GM21619 (cell line): ENCODE measurements around the gene CRKL.
A peak's percentile ranks its signal among the peaks of the same experiment; 100 is the strongest.
"Not testable (repeated sequence)": the region's sequence is repeated elsewhere in the genome, so short reads cannot be mapped to it uniquely, and the experiment has no call there.

ENCODE experiments used
- ATAC-seq: cut with Tn5 transposase; IDR thresholded peaks from one replicate; pipeline ENCODE4 v1.9.1; 2021; ENCODE audit not compliant: unreplicated experiment

The CRKL gene

DNA sequence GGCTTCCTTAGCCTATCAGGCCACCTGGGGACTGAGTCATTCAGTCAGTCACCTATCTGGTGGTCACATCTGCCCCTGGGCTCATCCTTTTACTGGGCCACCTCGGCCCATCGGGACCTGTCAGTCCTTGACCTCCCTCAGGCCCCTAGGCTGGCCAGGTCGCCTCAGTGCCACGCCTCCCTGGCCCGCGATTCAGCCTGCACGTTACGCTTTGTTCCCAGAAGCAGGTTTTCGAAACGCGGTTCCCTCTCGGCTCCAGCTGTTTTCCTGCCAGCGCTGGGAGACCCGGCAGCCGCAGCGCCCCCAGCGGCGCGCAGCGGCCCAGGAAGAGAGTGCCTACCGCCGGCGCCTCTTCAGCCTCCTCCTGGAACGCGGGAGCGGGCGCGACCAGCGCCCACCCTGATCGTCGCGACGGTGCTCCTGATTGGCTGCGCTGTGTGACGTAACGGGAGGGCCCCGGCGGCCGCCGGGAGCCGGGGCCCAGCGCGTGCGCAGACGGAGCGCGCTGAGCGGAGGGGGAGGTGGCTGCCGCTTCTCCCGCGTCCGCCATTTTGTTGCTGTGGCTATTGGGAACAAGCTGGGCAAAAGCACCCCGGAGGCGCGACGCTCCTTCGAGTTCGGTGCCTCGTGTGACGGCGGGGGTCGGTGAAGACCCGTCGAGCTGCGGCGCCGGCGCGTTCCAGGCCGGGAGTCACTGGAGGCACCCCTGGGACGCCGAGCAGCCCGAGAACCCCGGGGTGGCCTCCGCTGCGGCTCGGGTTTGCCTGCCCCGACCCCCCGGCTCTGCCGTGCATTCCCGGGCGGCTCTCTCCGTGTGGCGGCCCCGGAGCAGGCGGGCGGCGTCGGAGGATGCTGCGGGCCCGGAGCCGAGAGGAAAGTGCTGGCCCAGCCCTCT lies at the start of gene CRKL:
TSS of gene CRKL (plus strand) at position 492 of the 895 bp plus-strand sequence. CDS start 528 bp downstream, outside the sequence.
- ATAC-seq = peak; percentile 87

- ATAC-seq = no peak
Observed at GRCh38 chr22:20868025-20868962, 48.9 kb upstream of the CRKL start.

GRCh38 chr22:20869234-20869633 lies 48.0 kb upstream of the CRKL start:
- no peak for ATAC-seq

GRCh38 chr22:20873214-20873613 lies 44.0 kb upstream of the CRKL start:
- no peak for ATAC-seq

DNA sequence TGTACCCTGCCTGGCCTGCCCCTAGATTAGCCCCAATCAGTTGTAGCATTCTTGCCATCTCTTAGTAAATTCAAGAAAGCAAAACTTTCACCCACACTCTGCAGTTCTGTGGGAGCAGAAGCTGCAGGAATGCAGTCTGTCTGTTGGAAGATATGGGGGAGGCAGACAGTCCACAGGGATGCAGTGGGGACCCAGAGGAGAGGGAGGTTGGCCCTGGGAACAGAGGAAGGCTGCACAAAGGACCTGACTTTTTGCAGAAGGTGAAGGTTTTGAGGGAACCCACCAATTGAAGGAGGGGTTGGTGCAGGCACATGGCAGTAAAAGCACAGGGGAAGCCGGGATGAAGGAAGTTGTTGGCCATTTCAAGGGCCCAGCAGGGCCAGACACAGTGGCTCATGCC lies 41.9 kb upstream of the CRKL start:
- no peak for ATAC-seq

DNA sequence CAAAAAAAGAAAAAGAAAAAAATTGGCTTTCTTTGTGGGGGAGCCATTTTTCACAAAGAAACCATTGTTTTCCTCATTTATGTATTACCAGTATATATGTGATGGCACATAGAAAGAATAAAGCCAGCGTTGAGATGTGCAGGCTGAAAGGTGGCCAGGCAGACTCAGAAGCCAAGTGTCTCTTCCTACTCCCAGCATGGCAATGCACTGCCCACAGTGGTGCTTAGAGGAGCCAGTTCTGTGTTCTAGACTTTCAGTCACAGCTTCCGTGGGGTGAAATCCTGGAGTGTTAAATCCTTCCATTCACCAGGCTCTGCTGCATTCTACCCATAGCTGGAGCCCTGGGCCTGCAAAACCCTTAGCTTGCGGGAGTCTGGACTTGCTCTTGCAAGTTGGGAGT lies 39.5 kb upstream of the CRKL start:
- no peak for ATAC-seq

GRCh38 chr22:20881231-20881630 lies 36.0 kb upstream of the CRKL start:
- ATAC-seq = no peak

- ATAC-seq = no peak
Observed at GRCh38 chr22:20881869-20882815, 35.1 kb upstream of the CRKL start.

DNA sequence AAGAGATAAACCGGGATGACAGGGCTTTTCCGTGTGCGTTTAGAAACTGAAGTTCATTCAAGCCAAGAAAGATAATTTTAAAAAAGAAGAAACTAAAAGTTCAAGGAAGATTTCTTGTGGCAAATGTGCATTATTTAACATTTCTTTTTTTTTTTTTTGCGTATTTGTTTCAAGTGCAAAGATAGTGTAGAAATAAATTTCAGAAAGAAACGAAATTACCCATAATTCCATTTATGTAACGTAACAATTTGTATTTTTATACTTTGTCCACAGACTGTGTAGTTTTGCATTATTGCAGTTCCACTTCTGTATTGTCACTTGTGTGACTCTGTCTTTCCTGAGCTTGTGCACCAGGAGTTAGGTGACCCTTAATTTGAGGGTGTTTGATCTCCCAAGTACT lies 34.4 kb upstream of the CRKL start:
- no peak for ATAC-seq

- ATAC-seq = no peak
Observed at GRCh38 chr22:20884454-20884853, 32.8 kb upstream of the CRKL start.

GRCh38 chr22:20885017-20885556 lies 32.1 kb upstream of the CRKL start:
- no peak for ATAC-seq

DNA sequence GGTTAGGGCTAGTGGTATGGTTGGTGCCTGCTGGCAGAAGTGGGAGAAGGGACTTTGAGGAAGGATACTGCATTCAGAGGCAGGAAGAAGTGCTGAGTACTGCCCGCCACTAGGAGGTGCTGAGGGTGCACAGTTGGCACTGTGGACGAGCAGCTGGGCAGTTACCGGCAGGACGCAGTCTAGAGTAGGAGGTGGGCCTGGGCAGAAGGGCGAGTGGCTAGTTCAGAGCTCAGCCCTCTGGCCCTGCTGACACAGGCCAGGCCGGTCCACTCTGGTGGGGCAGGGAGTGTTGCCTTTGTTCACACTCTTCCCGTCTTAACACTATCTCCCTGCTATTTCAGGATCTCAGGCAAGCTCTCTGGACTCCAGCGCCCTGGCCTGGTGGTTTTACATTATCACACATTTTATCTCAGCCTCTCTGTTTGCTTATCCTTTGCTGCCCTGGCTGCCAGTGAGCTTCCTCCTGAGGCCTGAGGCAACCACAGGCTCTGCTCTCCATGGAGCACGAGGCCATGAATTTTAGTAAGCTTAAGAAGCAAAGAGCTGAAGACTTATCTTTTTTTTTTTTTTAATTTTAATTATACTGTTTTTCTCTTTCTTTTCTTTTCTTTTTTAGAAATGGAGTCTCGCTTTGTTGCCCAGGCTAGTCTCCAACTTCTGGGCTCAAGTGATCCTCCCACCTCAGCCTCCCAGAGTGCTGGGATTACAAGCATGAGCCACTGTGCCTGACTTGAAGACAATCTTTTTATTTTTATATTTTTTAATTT lies 31.5 kb upstream of the CRKL start:
- ATAC-seq = peak; percentile 56

- ATAC-seq = no peak
Observed at GRCh38 chr22:20887375-20887774, 29.8 kb upstream of the CRKL start.

DNA sequence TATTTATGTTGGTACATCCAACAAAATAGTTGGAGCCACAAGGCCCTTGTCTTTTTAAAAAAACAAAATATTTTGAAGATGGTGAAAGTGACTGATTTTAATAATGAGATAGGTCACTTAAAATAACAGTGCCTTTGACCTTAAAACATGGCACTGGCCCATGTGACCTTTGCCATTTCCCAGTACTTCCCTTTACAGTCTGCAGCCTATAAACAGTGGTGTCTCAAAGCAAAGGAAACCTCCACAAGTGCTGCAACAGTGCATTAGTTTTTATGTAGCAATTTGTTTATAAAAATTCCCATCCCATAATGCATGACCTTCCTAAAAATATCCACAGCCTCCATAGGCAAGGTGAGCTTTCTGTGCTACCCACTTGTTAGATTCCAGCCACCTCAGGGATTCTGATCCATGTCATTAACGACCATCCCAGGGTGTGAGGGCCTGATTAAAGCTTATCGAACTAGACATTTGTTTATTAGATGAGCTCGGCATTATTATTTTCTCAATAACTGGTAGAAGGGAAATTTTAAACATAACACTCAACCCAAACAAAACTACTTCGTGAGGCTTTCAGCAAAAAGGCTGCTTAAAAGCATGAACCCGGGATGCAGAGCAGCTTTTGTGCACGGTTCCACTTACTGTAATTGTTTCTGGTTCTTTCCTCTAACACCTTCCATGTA lies 28.0 kb upstream of the CRKL start:
- ATAC-seq = no peak

GRCh38 chr22:20889904-20890540 lies 27.2 kb upstream of the CRKL start:
- ATAC-seq = no peak

- no peak for ATAC-seq
Observed at GRCh38 chr22:20890975-20891374, 26.2 kb upstream of the CRKL start.

GRCh38 chr22:20897737-20898136 lies 19.5 kb upstream of the CRKL start:
- not testable (repeated sequence) for ATAC-seq

GRCh38 chr22:20899827-20900423 lies 17.3 kb upstream of the CRKL start:
- no peak for ATAC-seq
